HepG2 (cell line): ENCODE results near the gene TCERG1L. TPM values are rescaled to one million over a fixed set of nuclear protein-coding genes. Genes with fewer than 3 reads are reported as not detected.

Source experiments
- ATAC-seq: fragments of 200-7000 bp; cut with Tn5 transposase; 3 replicates; pipeline ENCODE4 v1.9.1; 2020; ENCODE audit warnings: mild to moderate bottlenecking, moderate library complexity
- BruUV-seq: library from RNA; stranded (reverse); fragments of 400-500 nt; replicated peaks from 2 replicates; lab custom pipeline; 2021; lab: Mats Ljungman, UMichigan
- CTCF ChIA-PET: fragments of 300-600 bp; formaldehyde crosslinking; extraction: SDS; loops from one replicate; lab custom pipeline; 2021; ENCODE audit warnings: low total read pairs, inconsistent platforms, low intra/inter-chr PET ratio; lab: Yijun Ruan, JAX
- POLR2A ChIA-PET: fragments of 350-600 bp; sonication (Branson Sonifier 250); formaldehyde crosslinking; loops from one replicate; lab custom pipeline; 2020; ENCODE audit warnings: antibody characterized with exemption, inconsistent platforms; lab: Yijun Ruan, JAX
- DNase-seq: peaks from one replicate; pipeline ENCODE4 v3.0.0-alpha.2; 2015; ENCODE audit warnings: low spot score
- FAIRE-seq: peaks from 3 replicates; lab custom pipeline; 2011; peaks lifted over from hg19 to GRCh38; lab: Jason Lieb, UNC
- H2AFZ ChIP-seq: one replicate; pipeline ENCODE4 v1.6.1; 2011; ENCODE audit warnings: low read length, inconsistent platforms
- H3K27ac ChIP-seq: fragments of 300-600 bp; 3 replicates; pipeline ENCODE4 v1.8.0; 2011; ENCODE audit warnings: mixed run types, mild to moderate bottlenecking, mixed read lengths, low read length, inconsistent platforms; ENCODE audit not compliant: insufficient read depth; ENCODE audit errors: extremely low read length
- H3K27me3 ChIP-seq, 2 experiments: fragments of 200-600 bp in 1 of 2; 2 replicates in 1 of 2; 3 replicates in 1 of 2; pipeline versions ENCODE4 v1.6.0 to v1.8.0; 2011; ENCODE audit warnings: low read length in 2 of 2, mild to moderate bottlenecking in 2 of 2, moderate library complexity in 2 of 2, inconsistent platforms in 1 of 2; ENCODE audit not compliant: insufficient read depth in 2 of 2, control insufficient read depth in 1 of 2
- H3K36me3 ChIP-seq, 2 experiments: fragments of 200-600 bp in 1 of 2; replicated peaks in 1 of 2; 2 replicates in 1 of 2; 3 replicates in 1 of 2; pipeline versions ENCODE4 v1.5.1 to v1.8.0; 2011; ENCODE audit warnings: low read length in 2 of 2, inconsistent platforms in 1 of 2; ENCODE audit not compliant: insufficient read depth in 2 of 2, control insufficient read depth in 1 of 2
- H3K4me1 ChIP-seq: 2 replicates; pipeline ENCODE4 v1.5.1; 2012; ENCODE audit warnings: low read length, inconsistent platforms; ENCODE audit not compliant: insufficient read depth
- H3K4me2 ChIP-seq: 2 replicates; pipeline ENCODE4 v1.6.0; 2011; ENCODE audit warnings: low read depth, low read length, inconsistent platforms
- H3K4me3 ChIP-seq, 3 experiments: fragments of 200-600 bp in 1 of 3; sonication (generic), shearing (Covaris generic) in 1 of 3; replicated peaks in 1 of 3; 2 replicates each; pipeline ENCODE4 v1.5.1; 2011 to 2016; ENCODE audit warnings: low read length in 3 of 3, inconsistent platforms in 2 of 3, low read depth in 2 of 3, mild to moderate bottlenecking in 2 of 3, control low read depth in 1 of 3, mixed read lengths in 1 of 3; ENCODE audit not compliant: insufficient read depth in 1 of 3
- H3K79me2 ChIP-seq: one replicate; pipeline ENCODE4 v1.6.1; 2011; ENCODE audit warnings: low read length, inconsistent platforms; ENCODE audit not compliant: insufficient read depth
- H3K9ac ChIP-seq: 2 replicates; pipeline ENCODE4 v1.6.0; 2011; ENCODE audit warnings: mild to moderate bottlenecking, low read depth, low read length, inconsistent platforms; ENCODE audit not compliant: insufficient read depth
- H3K9me3 ChIP-seq: 2 replicates; pipeline ENCODE4 v1.5.1; 2012; ENCODE audit warnings: mild to moderate bottlenecking, low read length
- H4K20me1 ChIP-seq: 2 replicates; pipeline ENCODE4 v1.6.0; 2011; ENCODE audit warnings: inconsistent platforms, mild to moderate bottlenecking, low read length, moderate library complexity; ENCODE audit not compliant: insufficient read depth
- FIP1L1 ChIP-seq: fragments of 200-400 bp; formaldehyde crosslinking; IDR thresholded peaks from 2 replicates; pipeline ENCODE4 v1.6.1; 2018; ENCODE audit warnings: low read depth, mild to moderate bottlenecking, low read length, moderate library complexity, borderline replicate concordance; ENCODE audit not compliant: insufficient read depth
- FOXC1 ChIP-seq: sonication (generic); formaldehyde crosslinking; IDR thresholded peaks from 2 replicates; pipeline ENCODE4 v1.8.0; 2022; ENCODE audit warnings: mild to moderate bottlenecking, missing genetic modification reagents, borderline replicate concordance
- MED8 ChIP-seq: sonication (generic); formaldehyde crosslinking; IDR thresholded peaks from 2 replicates; pipeline ENCODE4 v1.8.1; 2023; ENCODE audit warnings: mild to moderate bottlenecking, missing genetic modification reagents; ENCODE audit not compliant: insufficient replicate concordance
- NFKBIZ ChIP-seq: IDR thresholded peaks from 2 replicates; pipeline ENCODE4 v1.6.1; 2018; ENCODE audit warnings: missing genetic modification reagents, missing compliant biosample characterization
- SMAD1 ChIP-seq: sonication (generic); formaldehyde crosslinking; IDR thresholded peaks from 2 replicates; pipeline ENCODE4 v1.4.0; 2020; ENCODE audit warnings: missing genetic modification reagents, low read depth, mild to moderate bottlenecking, borderline replicate concordance
- ZC3H13 ChIP-seq: sonication (generic); formaldehyde crosslinking; IDR thresholded peaks from 2 replicates; pipeline ENCODE4 v1.8.1; 2023; ENCODE audit warnings: mild to moderate bottlenecking, missing genetic modification reagents, moderate library complexity
- ZNF101 ChIP-seq: sonication (generic); formaldehyde crosslinking; IDR thresholded peaks from 2 replicates; pipeline ENCODE4 v1.4.0; 2020; ENCODE audit warnings: mild to moderate bottlenecking, low read depth, missing genetic modification reagents, borderline replicate concordance
- whole genome bisulfite sequencing: methylation state at CpG from one replicate; pipeline ENCODE4 v1.1.6; 2017; ENCODE audit warnings: low lambda C conversion rate; 5-methylcytosine and 5-hydroxymethylcytosine counted together
- in situ Hi-C: cut with HindIII; loops from 2 replicates; pipeline ENCODE4 v1.10.0; 2017; ENCODE audit warnings: low pct_unique_long_range_greater_than_20kb; ENCODE audit not compliant: extremely low pct_ligation_motif_present
- intact Hi-C: fragments of 100-400 bp; cut with micrococcal nuclease; formaldehyde crosslinking; loops from one replicate; pipeline ENCODE4 v1.10.0; 2022; ENCODE audit not compliant: unreplicated experiment
- polyA plus RNA-seq, 8 experiments: library from polyadenylated mRNA; depleted of rRNA in 3 of 8; stranded (reverse) in 7 of 8; unstranded in 1 of 8; fragments of >200 nt; fragmentation: Illumina TruSeq in 4 of 8; extraction: Trizol in 4 of 8; gene quantifications; 2 replicates each; pipeline versions ENCODE4 v1.2.1 to v1.2.3, GENCODE V29; 2011 to 2016; ENCODE audit warnings: low read depth in 4 of 8, missing spikeins in 1 of 8, mixed read lengths in 1 of 8; ENCODE audit not compliant: insufficient read depth in 1 of 8
- total RNA-seq, 5 experiments: library from RNA; depleted of rRNA; stranded (reverse); fragments of >200 nt; fragmentation: Illumina TruSeq; extraction: Trizol; gene quantifications; 2 replicates each; pipeline ENCODE4 v1.2.3, GENCODE V29; 2016; ENCODE audit warnings: low read depth in 1 of 5

Gene TCERG1L
- total and polyA plus RNA-seq, 2 of the 13 experiments (the other 11 are each of a cell fraction or from before 2014, with no cell fraction given) = not detected

GRCh38 chr10:131226446-131227162 lies 84.9 kb downstream of the TCERG1L start:
- no peaks in the 10 kb centered on the region for H3K79me2 ChIP-seq
- in situ Hi-C loops (no loop called here), intact Hi-C loops (no loop called here)
- H3K9me3 ChIP-seq = no peaks in the 10 kb centered on the region
- no peak for DNase-seq
- H3K4me1 ChIP-seq = no peaks in the 10 kb centered on the region
- H3K27ac ChIP-seq = no peak overlapping the region
- ATAC-seq = no peak
- no peak overlapping the region for H3K9ac ChIP-seq
- POLR2A ChIA-PET = no interaction called here
- H4K20me1 ChIP-seq = no peaks in the 10 kb centered on the region
- H3K36me3 ChIP-seq = no peaks in the 10 kb centered on the region
- peaks cover 3 to 38% of the 10 kb centered on the region in 2 experiments; a peak in 3 of 5 replicates for H3K27me3 ChIP-seq
- H3K4me3 ChIP-seq = no peak overlapping the region
- no peak overlapping the region for H2AFZ ChIP-seq
- no peak overlapping the region for H3K4me2 ChIP-seq
- TF ChIP-seq MED8 = no peak
- no peak for TF ChIP-seq SMAD1
- TF ChIP-seq FIP1L1 = no peak
- no peak for TF ChIP-seq NFKBIZ (CRISPR knock-in tag)
- TF ChIP-seq, all 625 proteins: peak for 0
- 25% methylated on average over 17 of the region's 18 CpGs for WGBS
- CTCF ChIA-PET = no interaction called here
- BruUV-seq = no TSS peak
- no peak for FAIRE-seq

GRCh38 chr10:131224106-131224505 lies 87.4 kb downstream of the TCERG1L start:
- CTCF ChIA-PET = no interaction called here
- in situ Hi-C loops = no loop called here
- H3K4me3 ChIP-seq = no peak overlapping the region
- ATAC-seq (no peak), FAIRE-seq (no peak), DNase-seq (no peak)
- no peaks in the 10 kb centered on the region for H4K20me1 ChIP-seq
- POLR2A ChIA-PET = no interaction called here
- intact Hi-C loops = no loop called here
- no peaks in the 10 kb centered on the region for H3K9me3 ChIP-seq
- no peaks in the 10 kb centered on the region for H3K36me3 ChIP-seq
- no peak overlapping the region for H3K27ac ChIP-seq
- BruUV-seq = no TSS peak
- no peak overlapping the region for H2AFZ ChIP-seq
- no peaks in the 10 kb centered on the region for H3K79me2 ChIP-seq
- H3K9ac ChIP-seq = no peak overlapping the region
- H3K4me2 ChIP-seq = no peak overlapping the region
- 12% methylated on average over 6 of the region's 8 CpGs for WGBS
- no peak for TF ChIP-seq FOXC1 (CRISPR knock-in tag)
- TF ChIP-seq ZNF101 (CRISPR knock-in tag) = no peak
- TF ChIP-seq ZC3H13 (CRISPR knock-in tag) = no peak
- H3K4me1 ChIP-seq = no peaks in the 10 kb centered on the region
- peaks cover 4 to 47% of the 10 kb centered on the region in 2 experiments; a peak in 3 of 5 replicates for H3K27me3 ChIP-seq
